ENCODE results near the gene SPSB4.

Gene SPSB4

GRCh38 chr3:141164852-141165251, 113.7 kb downstream of the SPSB4 start:
- DNase-seq = no peak

- DNase-seq = no peak
These were observed 116.5 kb downstream of the SPSB4 start for GRCh38 chr3:141167681-141168080.

GRCh38 chr3:141170678-141171295, 119.6 kb downstream of the SPSB4 start:
- no peak for DNase-seq

- no peak for DNase-seq
These were observed 123.5 kb downstream of the SPSB4 start for GRCh38 chr3:141174674-141175073.

- no peak for DNase-seq
These were observed 125.6 kb downstream of the SPSB4 start for GRCh38 chr3:141176775-141177174.

- DNase-seq = no peak
These were observed 126.9 kb downstream of the SPSB4 start for GRCh38 chr3:141178026-141178425.

- no peak for DNase-seq
These were observed 127.4 kb downstream of the SPSB4 start for GRCh38 chr3:141178551-141178950.

- DNase-seq = no peak
These were observed 128.8 kb downstream of the SPSB4 start for GRCh38 chr3:141179983-141180382.

- DNase-seq = no peak
These were observed 130.0 kb downstream of the SPSB4 start for GRCh38 chr3:141181196-141181595.

GRCh38 chr3:141181819-141182218, 130.7 kb downstream of the SPSB4 start:
- no peak for DNase-seq

GRCh38 chr3:141183606-141184005, 132.5 kb downstream of the SPSB4 start:
- DNase-seq = no peak

GRCh38 chr3:141184430-141184829, 133.3 kb downstream of the SPSB4 start:
- no peak for DNase-seq

GRCh38 chr3:141191097-141191749, 140.1 kb downstream of the SPSB4 start:
- DNase-seq = no peak

- peak; percentile 97 for DNase-seq
These were observed 141.2 kb downstream of the SPSB4 start for GRCh38 chr3:141192345-141192744.

- no peak for DNase-seq
These were observed 142.1 kb downstream of the SPSB4 start for GRCh38 chr3:141193066-141193830.
